Cardiac muscle cell (in vitro differentiated cells and primary cell): ENCODE results near the gene B4GALT1. TPM values are rescaled to one million over a fixed set of nuclear protein-coding genes. Genes with fewer than 3 reads are reported as not detected.
"Not testable (repeated sequence)": the region's sequence is repeated elsewhere in the genome, so short reads cannot be mapped to it uniquely, and the experiment has no call there.

Experiments
- DNase-seq, 2 donors: peaks; one replicate each; pipeline versions ENCODE4 v3.0.0 to v3.0.0-alpha.2; 2010 to 2017; ENCODE audit warnings: low read depth in 1 of 2, low spot score in 1 of 2
- H3K27ac ChIP-seq: fragments of 200-600 bp; sonication (generic); 2 replicates; pipeline ENCODE4 v1.5.1; 2016
- H3K27me3 ChIP-seq: fragments of 200-600 bp; sonication (generic); 2 replicates; pipeline ENCODE4 v1.6.0; 2016; ENCODE audit warnings: control low read depth
- H3K36me3 ChIP-seq: fragments of 200-600 bp; sonication (generic); 2 replicates; pipeline ENCODE4 v1.5.1; 2016; ENCODE audit warnings: control low read depth
- H3K4me1 ChIP-seq: fragments of 200-600 bp; sonication (generic); 2 replicates; pipeline ENCODE4 v1.8.1; 2017; ENCODE audit warnings: low read depth, mild to moderate bottlenecking, mixed run types
- H3K4me3 ChIP-seq: fragments of 200-600 bp; sonication (generic); 2 replicates; pipeline ENCODE4 v1.5.1; 2016; ENCODE audit warnings: mild to moderate bottlenecking
- H3K9me3 ChIP-seq: fragments of 200-600 bp; sonication (generic); 2 replicates; pipeline ENCODE4 v1.5.1; 2017; ENCODE audit warnings: low read depth, mild to moderate bottlenecking, control low read depth
- polyA plus RNA-seq: library from polyadenylated mRNA; unstranded; fragments of >200 nt; fragmentation: Nextera tagmentation; extraction: Ambion mirVana; gene quantifications from 2 replicates; pipeline ENCODE4 v1.2.1, GENCODE V29; 2016
- total RNA-seq: library from RNA; depleted of rRNA; stranded (reverse); fragments of >200 nt; gene quantifications from 2 replicates; pipeline ENCODE4 v1.2.3, GENCODE V29; 2016
- TF ChIP-seq, protein P1 (sequence below): IDR thresholded peaks from 2 replicates; pipeline ENCODE4 v1.5.1; 2012; ENCODE audit warnings: low read depth, mild to moderate bottlenecking, low read length

B4GALT1 gene
- total and polyA plus RNA-seq, 2 experiments from 2014 or later = 22.1 to 33.6 TPM

GRCh38 chr9:33099754-33100153 lies 67.4 kb downstream of the B4GALT1 start:
- Histone ChIP-seq H3K4me3 (no peak overlapping the region), H3K4me1 (no peaks in the 10 kb centered on the region), H3K27ac (no peak overlapping the region), H3K36me3 (no peaks in the 10 kb centered on the region), H3K27me3 (no peaks in the 10 kb centered on the region), H3K9me3 (no peaks in the 10 kb centered on the region)
- DNase-seq = no peak
- TF ChIP-seq, protein P1, sequence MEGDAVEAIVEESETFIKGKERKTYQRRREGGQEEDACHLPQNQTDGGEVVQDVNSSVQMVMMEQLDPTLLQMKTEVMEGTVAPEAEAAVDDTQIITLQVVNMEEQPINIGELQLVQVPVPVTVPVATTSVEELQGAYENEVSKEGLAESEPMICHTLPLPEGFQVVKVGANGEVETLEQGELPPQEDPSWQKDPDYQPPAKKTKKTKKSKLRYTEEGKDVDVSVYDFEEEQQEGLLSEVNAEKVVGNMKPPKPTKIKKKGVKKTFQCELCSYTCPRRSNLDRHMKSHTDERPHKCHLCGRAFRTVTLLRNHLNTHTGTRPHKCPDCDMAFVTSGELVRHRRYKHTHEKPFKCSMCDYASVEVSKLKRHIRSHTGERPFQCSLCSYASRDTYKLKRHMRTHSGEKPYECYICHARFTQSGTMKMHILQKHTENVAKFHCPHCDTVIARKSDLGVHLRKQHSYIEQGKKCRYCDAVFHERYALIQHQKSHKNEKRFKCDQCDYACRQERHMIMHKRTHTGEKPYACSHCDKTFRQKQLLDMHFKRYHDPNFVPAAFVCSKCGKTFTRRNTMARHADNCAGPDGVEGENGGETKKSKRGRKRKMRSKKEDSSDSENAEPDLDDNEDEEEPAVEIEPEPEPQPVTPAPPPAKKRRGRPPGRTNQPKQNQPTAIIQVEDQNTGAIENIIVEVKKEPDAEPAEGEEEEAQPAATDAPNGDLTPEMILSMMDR = no peak

DNA sequence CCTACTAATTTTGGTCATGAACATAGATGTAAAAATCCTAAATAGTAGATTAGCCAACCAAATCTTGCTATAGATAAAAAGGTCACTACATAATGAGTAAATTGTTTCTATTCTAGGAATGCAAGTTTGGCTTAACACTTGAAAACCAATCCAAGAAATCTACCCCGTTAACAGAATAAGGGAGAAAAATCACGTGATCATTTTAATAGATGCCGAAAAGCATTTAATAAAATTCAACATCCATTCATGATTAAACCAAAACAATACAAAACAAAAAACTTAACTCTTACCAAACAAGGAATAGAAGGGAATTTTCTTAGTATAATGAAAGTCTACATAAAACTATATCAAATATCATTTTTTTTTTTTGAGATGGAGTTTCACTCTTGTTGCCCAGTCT lies 69.9 kb downstream of the B4GALT1 start:
- no peak overlapping the region for H3K4me3 ChIP-seq
- no peaks in the 10 kb centered on the region for H3K4me1 ChIP-seq
- no peaks in the 10 kb centered on the region for H3K27me3 ChIP-seq
- H3K9me3 ChIP-seq = no peaks in the 10 kb centered on the region
- TF ChIP-seq, protein P1 = no peak
- H3K27ac ChIP-seq = no peak overlapping the region
- no peaks in the 10 kb centered on the region for H3K36me3 ChIP-seq
- no peak for DNase-seq

- Histone ChIP-seq H3K4me3 (no peak overlapping the region), H3K27ac (no peak overlapping the region), H3K9me3 (no peaks in the 10 kb centered on the region), H3K4me1 (no peaks in the 10 kb centered on the region), H3K36me3 (no peaks in the 10 kb centered on the region), H3K27me3 (no peaks in the 10 kb centered on the region)
- TF ChIP-seq, protein P1 = no peak
- DNase-seq = no peak
Measured at GRCh38 chr9:33092634-33093033, 74.5 kb downstream of the B4GALT1 start.

GRCh38 chr9:33085672-33086071 lies 81.5 kb downstream of the B4GALT1 start:
- H3K9me3 ChIP-seq, H3K27ac ChIP-seq, H3K36me3 ChIP-seq, H3K4me3 ChIP-seq, H3K4me1 ChIP-seq, H3K27me3 ChIP-seq, DNase-seq: not testable (repeated sequence)

- Histone ChIP-seq H3K27ac (no peak overlapping the region), H3K9me3 (no peaks in the 10 kb centered on the region), H3K27me3 (no peaks in the 10 kb centered on the region), H3K4me1 (no peaks in the 10 kb centered on the region), H3K36me3 (no peaks in the 10 kb centered on the region), H3K4me3 (no peak overlapping the region)
- TF ChIP-seq, protein P1 = no peak
- no peak for DNase-seq
Measured at GRCh38 chr9:33082538-33083326, 84.4 kb downstream of the B4GALT1 start.

GRCh38 chr9:33082128-33082527 lies 85.0 kb downstream of the B4GALT1 start:
- TF ChIP-seq, protein P1 = no peak
- no peaks in the 10 kb centered on the region for H3K9me3 ChIP-seq
- H3K4me1 ChIP-seq = no peaks in the 10 kb centered on the region
- H3K4me3 ChIP-seq = no peak overlapping the region
- no peak overlapping the region for H3K27ac ChIP-seq
- no peaks in the 10 kb centered on the region for H3K36me3 ChIP-seq
- H3K27me3 ChIP-seq = no peaks in the 10 kb centered on the region
- DNase-seq = no peak
